Hepatocyte (in vitro differentiated cells): ENCODE measurements around the gene B4GALT4.

Experiments used
- CTCF ChIP-seq: fragments of 200-600 bp; sonication (generic); IDR thresholded peaks from 2 replicates; pipeline ENCODE4 v1.5.1; 2016; ENCODE audit warnings: antibody characterized with exemption, mild to moderate bottlenecking; ENCODE audit not compliant: poor library complexity
- EZH2 ChIP-seq: fragments of 200-600 bp; sonication (generic); IDR thresholded peaks from 2 replicates; pipeline ENCODE4 v1.6.1; 2016; ENCODE audit warnings: antibody characterized with exemption, mild to moderate bottlenecking, borderline replicate concordance
- EZH2phosphoT487 ChIP-seq: fragments of 200-600 bp; sonication (generic); IDR thresholded peaks from one replicate; pipeline ENCODE4 v1.6.1; 2018; ENCODE audit warnings: antibody characterized with exemption, mild to moderate bottlenecking, low read depth, moderate library complexity; ENCODE audit not compliant: unreplicated experiment, severe bottlenecking

GRCh38 chr3:119195151-119195476 is 45.6 kb downstream of the B4GALT4 start:
- TF ChIP-seq CTCF (no peak), EZH2phosphoT487 (no peak), EZH2 (no peak)
